Keratinocyte (primary cell): ENCODE results near the gene CRTC1. TPM values are rescaled to one million over a fixed set of nuclear protein-coding genes. Genes with fewer than 3 reads are reported as not detected.
A peak's percentile ranks its signal among the peaks of the same experiment; 100 is the strongest.

Source experiments
- DNase-seq: peaks from one replicate; pipeline ENCODE4 v3.0.0-alpha.2; 2011; ENCODE audit warnings: low read depth, missing footprints, low spot score
- FAIRE-seq: peaks from 2 replicates; lab custom pipeline; 2011; peaks lifted over from hg19 to GRCh38; lab: Jason Lieb, UNC
- H2AFZ ChIP-seq: 2 replicates; pipeline ENCODE4 v1.6.0; 2012; ENCODE audit warnings: low read length, control low read depth, inconsistent platforms; ENCODE audit not compliant: control insufficient read depth
- H3K27ac ChIP-seq: 2 replicates; pipeline ENCODE4 v1.5.1; 2011; ENCODE audit warnings: low read length; ENCODE audit not compliant: control insufficient read depth, insufficient read depth
- H3K27me3 ChIP-seq: 3 replicates; pipeline ENCODE4 v1.6.0; 2011; ENCODE audit warnings: low read length; ENCODE audit not compliant: control insufficient read depth, insufficient read depth; ENCODE audit errors: extremely low read depth
- H3K36me3 ChIP-seq, 2 experiments: 2 replicates in 1 of 2; 3 replicates in 1 of 2; pipeline ENCODE4 v1.5.1; 2011; ENCODE audit warnings: low read length in 2 of 2, mild to moderate bottlenecking in 1 of 2; ENCODE audit not compliant: control insufficient read depth in 2 of 2, insufficient read depth in 2 of 2; ENCODE audit errors: extremely low read depth in 1 of 2
- H3K4me1 ChIP-seq: 3 replicates; pipeline ENCODE4 v1.5.1; 2011; ENCODE audit warnings: low read length; ENCODE audit not compliant: control insufficient read depth, insufficient read depth; ENCODE audit errors: extremely low read depth
- H3K4me2 ChIP-seq: 3 replicates; pipeline ENCODE4 v1.6.0; 2011; ENCODE audit warnings: low read depth, low read length; ENCODE audit not compliant: control insufficient read depth, insufficient read depth; ENCODE audit errors: extremely low read depth
- H3K4me3 ChIP-seq, 3 experiments: fragments of 200-600 bp in 1 of 3; sonication (generic) in 1 of 3; 2 replicates in 2 of 3; 3 replicates in 1 of 3; pipeline ENCODE4 v1.5.1; 2011 to 2016; ENCODE audit warnings: low read length in 3 of 3, mild to moderate bottlenecking in 3 of 3, control low read depth in 2 of 3, inconsistent platforms in 1 of 3, low read depth in 1 of 3, mixed read lengths in 1 of 3, mixed run types in 1 of 3, moderate library complexity in 1 of 3; ENCODE audit not compliant: control insufficient read depth in 2 of 3, insufficient read depth in 2 of 3; ENCODE audit errors: extremely low read depth in 1 of 3
- H3K79me2 ChIP-seq: 2 replicates; pipeline ENCODE4 v1.6.0; 2012; ENCODE audit warnings: low read length; ENCODE audit not compliant: control insufficient read depth, insufficient read depth
- H3K9ac ChIP-seq: 3 replicates; pipeline ENCODE4 v1.6.0; 2011; ENCODE audit warnings: low read length; ENCODE audit not compliant: control insufficient read depth, insufficient read depth; ENCODE audit errors: extremely low read depth
- H3K9me1 ChIP-seq: 3 replicates; pipeline ENCODE4 v1.6.0; 2011; ENCODE audit warnings: low read length; ENCODE audit not compliant: control insufficient read depth, insufficient read depth; ENCODE audit errors: extremely low read depth
- H3K9me3 ChIP-seq: 2 replicates; pipeline ENCODE4 v1.5.1; 2012; ENCODE audit warnings: low read depth, low read length; ENCODE audit not compliant: control insufficient read depth
- H4K20me1 ChIP-seq: 3 replicates; pipeline ENCODE4 v1.6.0; 2011; ENCODE audit warnings: low read length; ENCODE audit not compliant: control insufficient read depth, insufficient read depth; ENCODE audit errors: extremely low read depth
- EZH2 ChIP-seq: IDR thresholded peaks from one replicate; pipeline ENCODE4 v1.6.1; 2012; ENCODE audit warnings: inconsistent platforms, mild to moderate bottlenecking, low read length, moderate library complexity
- dilution Hi-C: fragments of 300-500 bp; cut with MboI; formaldehyde crosslinking; loops from one replicate; pipeline ENCODE4 v1.7.0; 2020; ENCODE audit warnings: low sequenced_read_pairs; ENCODE audit not compliant: extremely low pct_ligation_motif_present
- polyA plus RNA-seq, 5 experiments: library from polyadenylated mRNA; depleted of rRNA in 3 of 5; stranded (reverse) in 3 of 5; stranded (forward) in 1 of 5; unstranded in 1 of 5; fragments of >200 nt; gene quantifications; 1 replicate in 1 of 5; 2 replicates in 3 of 5; 3 replicates in 1 of 5; pipeline versions ENCODE4 v1.2.1 to v1.2.3, GENCODE V29; 2011 to 2012; ENCODE audit warnings: missing spikeins in 2 of 5, low read depth in 1 of 5, low replicate concordance in 1 of 5
- TF ChIP-seq, protein P1 (sequence below), 3 experiments: IDR thresholded peaks in 1 of 3; conservative IDR thresholded peaks in 1 of 3; optimal IDR thresholded peaks in 1 of 3; 2 replicates in 2 of 3; 3 replicates in 1 of 3; pipeline versions ENCODE3 to v1.5.1; 2011; ENCODE audit warnings: low read length in 3 of 3, mild to moderate bottlenecking in 3 of 3, moderate library complexity in 2 of 3, control low read depth in 1 of 3, inconsistent platforms in 1 of 3; ENCODE audit not compliant: insufficient read depth in 2 of 3; ENCODE audit errors: extremely low read depth in 1 of 3

Gene CRTC1
- polyA plus RNA-seq, 1 donor (not counting 4 experiments of a cell fraction or from before 2014, with no cell fraction given) = 0.54 TPM

DNA sequence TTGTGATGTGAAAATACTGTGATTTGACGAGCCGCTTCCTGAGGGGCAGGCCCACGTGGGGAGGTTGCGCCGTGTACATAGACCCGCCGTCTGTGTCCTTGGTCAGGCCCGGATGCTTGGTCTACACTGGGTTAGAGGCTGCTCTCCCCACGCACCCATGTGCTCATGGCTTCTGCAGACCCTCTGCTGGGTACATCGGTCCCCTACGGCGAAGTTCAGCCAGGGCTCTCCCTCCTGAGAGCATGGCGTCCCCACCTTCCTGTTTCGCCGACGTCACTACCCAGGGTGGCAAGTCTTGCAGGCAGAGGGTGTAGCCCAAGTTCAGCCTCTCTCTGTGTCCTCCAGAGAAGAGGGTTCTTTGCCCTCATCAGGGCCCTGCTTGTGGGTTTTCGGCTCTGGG lies 96.6 kb downstream of the CRTC1 start:
- no peak overlapping the region for H2AFZ ChIP-seq
- DNase-seq (no peak), FAIRE-seq (no peak)
- H3K4me3 ChIP-seq = no peak overlapping the region
- no peaks in the 10 kb centered on the region for H3K9me3 ChIP-seq
- H3K9me1 ChIP-seq = no peaks in the 10 kb centered on the region
- no peak overlapping the region for H3K4me2 ChIP-seq
- peaks cover 23% of the 10 kb centered on the region for H3K27me3 ChIP-seq
- H3K79me2 ChIP-seq = no peaks in the 10 kb centered on the region
- no peak overlapping the region for H3K27ac ChIP-seq
- TF ChIP-seq, protein P1, sequence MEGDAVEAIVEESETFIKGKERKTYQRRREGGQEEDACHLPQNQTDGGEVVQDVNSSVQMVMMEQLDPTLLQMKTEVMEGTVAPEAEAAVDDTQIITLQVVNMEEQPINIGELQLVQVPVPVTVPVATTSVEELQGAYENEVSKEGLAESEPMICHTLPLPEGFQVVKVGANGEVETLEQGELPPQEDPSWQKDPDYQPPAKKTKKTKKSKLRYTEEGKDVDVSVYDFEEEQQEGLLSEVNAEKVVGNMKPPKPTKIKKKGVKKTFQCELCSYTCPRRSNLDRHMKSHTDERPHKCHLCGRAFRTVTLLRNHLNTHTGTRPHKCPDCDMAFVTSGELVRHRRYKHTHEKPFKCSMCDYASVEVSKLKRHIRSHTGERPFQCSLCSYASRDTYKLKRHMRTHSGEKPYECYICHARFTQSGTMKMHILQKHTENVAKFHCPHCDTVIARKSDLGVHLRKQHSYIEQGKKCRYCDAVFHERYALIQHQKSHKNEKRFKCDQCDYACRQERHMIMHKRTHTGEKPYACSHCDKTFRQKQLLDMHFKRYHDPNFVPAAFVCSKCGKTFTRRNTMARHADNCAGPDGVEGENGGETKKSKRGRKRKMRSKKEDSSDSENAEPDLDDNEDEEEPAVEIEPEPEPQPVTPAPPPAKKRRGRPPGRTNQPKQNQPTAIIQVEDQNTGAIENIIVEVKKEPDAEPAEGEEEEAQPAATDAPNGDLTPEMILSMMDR (optimal IDR thresholded peaks at IDR 0.05 in 1 of 3, IDR thresholded peaks at IDR 0.05 in 1 of 3, conservative IDR thresholded peaks at IDR 0.05 in 1 of 3; ENCODE audit: extremely low read depth in 1 of 3, insufficient read depth in 2 of 3, low read length in 3 of 3) = no peak
- no peak for TF ChIP-seq EZH2
- no peaks in the 10 kb centered on the region for H3K36me3 ChIP-seq
- H4K20me1 ChIP-seq = no peaks in the 10 kb centered on the region
- no peak overlapping the region for H3K9ac ChIP-seq
- H3K4me1 ChIP-seq = peaks cover 8% of the 10 kb centered on the region
- dilution Hi-C loops = no loop called here

DNA sequence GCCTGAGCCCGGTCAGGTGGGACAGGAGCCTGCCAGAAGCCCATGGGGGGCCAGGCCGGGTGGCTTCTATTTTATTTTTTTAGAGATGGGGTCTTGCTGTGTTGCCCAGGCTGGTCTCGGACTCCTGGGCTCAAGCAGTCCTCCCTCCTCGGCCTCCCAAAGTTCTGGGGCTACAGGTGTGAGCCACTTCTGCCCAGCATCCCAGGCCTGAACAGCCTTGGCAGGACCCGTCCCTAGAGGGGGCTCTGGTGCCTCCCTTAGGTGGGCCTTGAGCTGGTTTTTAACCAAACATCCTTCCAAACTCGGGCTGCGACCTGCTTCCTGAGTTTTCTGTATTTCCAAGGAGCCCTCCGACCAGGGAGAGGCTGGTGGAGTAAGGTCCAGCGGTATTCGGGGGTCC lies 97.2 kb downstream of the CRTC1 start:
- no peaks in the 10 kb centered on the region for H3K9me3 ChIP-seq
- peaks cover 23% of the 10 kb centered on the region for H3K27me3 ChIP-seq
- H3K9me1 ChIP-seq = no peaks in the 10 kb centered on the region
- no peak overlapping the region for H3K4me3 ChIP-seq
- no peak overlapping the region for H3K4me2 ChIP-seq
- H4K20me1 ChIP-seq = no peaks in the 10 kb centered on the region
- TF ChIP-seq EZH2 = no peak
- TF ChIP-seq, protein P1 (optimal IDR thresholded peaks at IDR 0.05 in 1 of 3, IDR thresholded peaks at IDR 0.05 in 1 of 3, conservative IDR thresholded peaks at IDR 0.05 in 1 of 3; ENCODE audit: extremely low read depth in 1 of 3, insufficient read depth in 2 of 3, low read length in 3 of 3) = peak in 1 of 3 experiments; percentile 20
- no peak overlapping the region for H2AFZ ChIP-seq
- DNase-seq = no peak
- FAIRE-seq = no peak
- peaks cover 8% of the 10 kb centered on the region for H3K4me1 ChIP-seq
- no peak overlapping the region for H3K9ac ChIP-seq
- H3K36me3 ChIP-seq = no peaks in the 10 kb centered on the region
- dilution Hi-C loops = no loop called here
- no peak overlapping the region for H3K27ac ChIP-seq
- no peaks in the 10 kb centered on the region for H3K79me2 ChIP-seq
